ENCODE results near the gene PDRG1.

GRCh38 chr20:31977080-31977479 lies 25.2 kb upstream of the PDRG1 start:
- TF ChIP-seq CTCF (IDR thresholded peaks at IDR 0.05), result no peak
- no peak for TF ChIP-seq POLR2A (IDR thresholded peaks at IDR 0.05)
- no peak for TF ChIP-seq POLR2AphosphoS5 (IDR thresholded peaks at IDR 0.05)

Measured in prostate gland (tissue), 2 donors.